ENCODE data around the gene GDPD1.
"Not testable (repeated sequence)": the region's sequence is repeated elsewhere in the genome, so short reads cannot be mapped to it uniquely, and the experiment has no call there.

GDPD1 gene

DNA sequence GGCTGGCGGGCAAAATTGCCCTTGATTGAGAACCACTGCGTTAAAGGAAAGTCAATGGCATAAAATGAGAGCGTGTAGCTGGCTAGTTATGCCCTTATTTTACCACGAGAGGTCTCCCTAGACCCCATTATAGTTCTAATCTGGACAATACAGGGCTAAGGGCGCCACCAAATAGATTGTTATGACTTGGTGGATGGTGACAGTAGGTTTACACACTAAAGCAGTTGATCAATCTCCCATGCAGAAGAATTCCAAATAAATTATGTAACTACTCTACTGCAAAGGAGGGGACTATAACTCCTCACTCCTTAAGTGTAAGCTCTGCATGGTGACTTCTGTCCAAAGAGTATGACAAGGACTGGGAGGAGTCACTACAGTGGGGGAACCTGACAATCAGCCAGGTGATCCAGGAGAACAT lies 90.7 kb downstream of the GDPD1 start:
- FAIRE-seq (peak; percentile 97), DNase-seq (ENCODE audit: low spot score) (peak; percentile 82)

DNA sequence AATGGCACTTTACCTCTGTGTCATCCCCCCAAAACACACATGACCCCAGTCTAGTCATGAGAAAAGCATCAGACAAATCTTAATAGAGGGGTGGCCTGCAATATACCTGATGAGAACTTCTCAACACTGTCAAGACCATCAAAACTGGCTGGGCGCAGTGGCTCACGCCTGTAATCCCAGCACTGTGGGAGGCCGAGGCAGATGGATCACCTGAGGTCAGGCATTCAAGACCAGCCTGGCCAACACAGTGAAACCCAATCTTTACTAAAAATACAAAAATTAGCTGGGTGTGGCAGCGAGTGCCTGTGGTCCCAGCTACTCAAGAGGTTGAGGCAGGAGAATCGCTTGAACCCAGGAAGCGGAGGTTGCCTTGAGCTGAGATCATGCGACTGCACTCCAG lies 91.2 kb downstream of the GDPD1 start:
- not testable (repeated sequence) for DNase-seq (ENCODE audit: low spot score); FAIRE-seq

DNA sequence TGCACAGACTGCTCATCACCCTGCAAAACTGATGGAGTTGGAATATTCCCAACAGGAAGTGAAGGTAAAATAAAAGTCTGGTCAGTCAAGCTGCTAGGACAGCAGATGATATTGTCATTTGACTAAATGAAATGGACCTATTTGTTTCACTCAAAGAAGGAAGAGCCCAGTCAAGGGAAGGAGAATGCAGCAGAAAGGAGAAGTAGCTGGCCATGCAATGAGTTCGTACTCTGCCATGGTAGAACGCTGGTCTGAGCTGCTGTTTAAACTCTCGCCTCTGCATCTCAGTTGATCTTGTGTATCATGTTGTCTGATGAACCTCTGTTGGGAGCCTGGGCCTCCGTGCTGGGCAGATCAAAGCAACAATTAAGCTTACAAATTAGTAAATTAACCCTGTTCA lies 95.6 kb downstream of the GDPD1 start:
- FAIRE-seq, result no peak
- DNase-seq (ENCODE audit: low spot score), result no peak
